GM18867 (cell line): ENCODE results near the gene FERMT1.

Experiments
- ATAC-seq: cut with Tn5 transposase; IDR thresholded peaks from one replicate; pipeline ENCODE4 v1.9.1; 2021; ENCODE audit warnings: mild to moderate bottlenecking, moderate library complexity; ENCODE audit not compliant: unreplicated experiment

FERMT1 gene, protein sequence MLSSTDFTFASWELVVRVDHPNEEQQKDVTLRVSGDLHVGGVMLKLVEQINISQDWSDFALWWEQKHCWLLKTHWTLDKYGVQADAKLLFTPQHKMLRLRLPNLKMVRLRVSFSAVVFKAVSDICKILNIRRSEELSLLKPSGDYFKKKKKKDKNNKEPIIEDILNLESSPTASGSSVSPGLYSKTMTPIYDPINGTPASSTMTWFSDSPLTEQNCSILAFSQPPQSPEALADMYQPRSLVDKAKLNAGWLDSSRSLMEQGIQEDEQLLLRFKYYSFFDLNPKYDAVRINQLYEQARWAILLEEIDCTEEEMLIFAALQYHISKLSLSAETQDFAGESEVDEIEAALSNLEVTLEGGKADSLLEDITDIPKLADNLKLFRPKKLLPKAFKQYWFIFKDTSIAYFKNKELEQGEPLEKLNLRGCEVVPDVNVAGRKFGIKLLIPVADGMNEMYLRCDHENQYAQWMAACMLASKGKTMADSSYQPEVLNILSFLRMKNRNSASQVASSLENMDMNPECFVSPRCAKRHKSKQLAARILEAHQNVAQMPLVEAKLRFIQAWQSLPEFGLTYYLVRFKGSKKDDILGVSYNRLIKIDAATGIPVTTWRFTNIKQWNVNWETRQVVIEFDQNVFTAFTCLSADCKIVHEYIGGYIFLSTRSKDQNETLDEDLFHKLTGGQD

DNA sequence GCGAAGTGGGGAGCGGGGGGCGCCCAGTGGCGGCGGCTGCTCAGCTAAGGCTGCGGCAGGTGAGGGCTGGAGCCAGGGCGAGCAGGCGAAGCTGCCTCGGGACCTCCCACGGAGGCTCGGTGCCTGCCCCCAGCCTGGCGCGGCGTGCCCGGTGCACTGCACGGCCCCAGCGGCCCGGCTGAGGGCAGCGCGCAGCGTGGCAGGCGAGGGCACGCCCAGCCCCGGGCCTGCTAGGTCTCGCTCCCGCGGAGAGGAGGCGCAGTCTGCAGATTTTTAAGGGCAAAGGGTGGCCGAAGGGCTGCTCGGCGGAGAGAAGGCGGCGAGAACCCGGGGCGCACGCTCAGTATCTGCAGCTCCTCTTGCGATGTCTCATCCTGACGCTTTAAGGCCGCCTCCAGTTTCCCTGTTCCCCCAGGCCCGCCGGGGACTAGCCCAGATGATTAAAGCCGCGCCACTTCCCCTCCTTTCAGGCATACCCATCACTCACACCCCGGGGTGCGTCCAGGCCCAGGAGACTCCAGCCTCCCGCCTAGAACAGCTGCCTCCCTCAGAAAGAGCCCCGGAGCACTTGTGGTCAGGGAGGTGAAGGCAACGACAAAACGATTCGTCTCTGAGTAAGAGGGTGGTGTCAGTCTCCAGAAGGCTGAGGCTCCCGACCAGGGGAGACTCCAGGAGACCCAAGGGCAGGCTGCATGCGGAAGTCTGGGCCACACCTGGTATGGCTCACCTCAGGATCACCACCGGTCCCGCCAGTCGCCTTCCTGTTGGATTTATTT, at the start of gene FERMT1:
FERMT1 (minus strand) TSS at position 158 of the 776 bp plus-strand sequence. CDS start 3,476 bp downstream, outside the sequence.
- peak; percentile 61 for ATAC-seq

GRCh38 chr20:6169251-6169650, 46.4 kb upstream of the FERMT1 start:
- no peak for ATAC-seq

GRCh38 chr20:6168204-6168603, 45.4 kb upstream of the FERMT1 start:
- no peak for ATAC-seq

GRCh38 chr20:6165346-6165745, 42.5 kb upstream of the FERMT1 start:
- no peak for ATAC-seq

DNA sequence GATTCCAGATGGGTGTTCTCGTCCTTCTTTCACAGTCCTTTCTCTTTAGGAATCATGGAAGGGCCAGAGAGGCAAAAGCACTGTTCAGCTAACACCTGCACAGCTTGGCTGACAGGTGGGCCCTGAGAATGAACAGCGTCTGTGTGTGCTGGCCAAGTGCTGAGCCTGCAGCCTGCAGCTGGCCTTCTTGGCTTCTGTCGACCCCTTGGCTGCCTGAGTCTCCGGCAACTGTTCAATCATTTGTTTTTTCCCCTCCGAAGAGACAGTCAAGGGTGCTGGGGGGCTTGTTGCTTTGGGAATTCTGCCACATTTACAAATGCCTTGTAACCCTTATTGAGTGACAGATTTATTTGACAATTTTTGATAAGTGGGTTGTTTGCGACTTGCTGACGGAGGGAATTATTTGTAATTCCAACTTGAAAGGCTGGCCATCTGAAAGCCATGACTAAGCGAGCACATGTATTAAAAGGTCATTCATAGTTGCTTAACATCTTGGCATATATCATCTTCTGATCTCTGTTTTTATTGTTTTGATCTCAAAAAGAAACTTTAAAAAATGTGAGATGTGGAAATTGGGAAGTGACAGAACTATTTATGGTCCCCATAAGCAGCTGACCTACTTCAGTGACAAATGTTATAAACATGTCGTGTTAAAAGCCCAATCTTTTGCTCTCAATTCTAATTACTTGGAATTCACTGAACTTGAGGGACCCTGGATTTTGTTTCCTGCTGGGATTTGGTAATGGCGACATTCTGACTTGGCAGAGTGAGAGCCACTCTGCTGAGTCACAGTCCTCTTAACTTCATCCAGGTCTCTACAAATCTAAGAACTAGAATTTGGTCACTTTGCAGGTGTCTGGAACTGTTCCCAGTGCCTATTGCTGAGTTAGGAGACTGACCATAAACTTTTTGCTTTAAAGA, 41.9 kb upstream of the FERMT1 start:
- no peak for ATAC-seq

DNA sequence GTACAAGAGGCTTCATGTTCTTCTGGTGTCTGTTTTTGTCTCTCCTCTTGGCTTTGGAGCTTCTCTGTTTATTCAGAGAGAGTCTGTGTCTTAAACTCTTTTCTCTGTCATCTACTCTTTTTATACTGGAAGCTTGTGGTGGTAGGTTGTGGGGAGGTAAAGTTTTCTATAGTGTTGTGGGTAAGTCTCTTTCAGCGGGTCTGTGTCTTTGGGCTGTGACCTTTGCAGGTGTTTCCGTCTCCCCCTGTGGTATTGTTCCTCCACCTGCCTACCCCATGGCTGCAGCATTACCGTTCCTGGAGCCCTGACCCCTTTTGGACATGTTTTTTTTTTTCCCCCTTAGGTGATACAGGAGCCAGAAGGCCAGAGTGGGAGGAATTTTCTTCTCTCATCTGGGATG, 37.9 kb upstream of the FERMT1 start:
- no peak for ATAC-seq

DNA sequence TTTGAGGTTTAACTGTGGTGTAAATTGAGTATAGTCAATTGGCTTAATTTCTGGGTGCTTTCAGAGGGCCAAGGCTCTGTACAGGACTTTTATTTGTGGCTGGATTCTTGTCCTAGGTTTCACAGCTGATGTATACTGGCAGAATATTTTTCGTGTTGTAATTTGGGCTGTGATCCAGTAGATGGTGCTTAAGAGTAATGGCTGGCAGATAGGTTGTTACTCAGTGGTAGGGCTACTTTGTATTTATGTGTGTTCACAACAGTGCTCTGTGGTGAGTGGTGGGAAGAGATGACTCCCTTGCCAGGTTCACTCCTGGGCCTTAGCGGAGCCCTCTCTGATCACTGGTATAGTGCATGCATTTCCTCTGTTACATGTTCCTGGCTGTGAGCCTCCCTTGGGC, 34.5 kb upstream of the FERMT1 start:
- ATAC-seq, result no peak

- ATAC-seq, result no peak
Measured at GRCh38 chr20:6152777-6153176, 29.9 kb upstream of the FERMT1 start.

- no peak for ATAC-seq
Measured at GRCh38 chr20:6148073-6148472, 25.2 kb upstream of the FERMT1 start.

GRCh38 chr20:6142348-6142993, 19.6 kb upstream of the FERMT1 start:
- peak; percentile 77 for ATAC-seq

GRCh38 chr20:6140947-6141346, 18.1 kb upstream of the FERMT1 start:
- no peak for ATAC-seq

- ATAC-seq, result no peak
Measured at GRCh38 chr20:6135347-6135746, 12.5 kb upstream of the FERMT1 start.

- ATAC-seq, result no peak
Measured at GRCh38 chr20:6134592-6134991, 11.8 kb upstream of the FERMT1 start.

DNA sequence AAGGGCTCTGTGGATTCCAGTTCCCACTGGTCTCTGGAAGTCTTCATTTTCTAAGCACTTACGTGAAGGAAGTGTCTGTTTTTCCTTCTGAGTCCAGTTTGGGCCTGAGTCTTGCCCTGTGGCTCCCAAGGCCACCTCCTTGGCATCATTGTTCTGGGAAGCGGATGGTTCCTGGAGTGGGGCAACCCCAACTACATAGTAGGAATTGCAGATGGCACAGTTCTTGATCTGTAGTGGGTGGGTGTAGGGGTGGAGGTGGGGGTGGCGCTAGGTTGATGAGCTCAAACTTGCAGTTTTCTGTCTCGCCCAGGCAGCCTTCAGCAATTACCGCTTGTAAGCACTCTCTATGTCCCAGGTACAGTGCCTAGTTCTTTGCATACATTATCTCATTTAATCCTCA, 7.2 kb upstream of the FERMT1 start:
- no peak for ATAC-seq

- no peak for ATAC-seq
Measured at GRCh38 chr20:6127825-6128224, 5.0 kb upstream of the FERMT1 start.

DNA sequence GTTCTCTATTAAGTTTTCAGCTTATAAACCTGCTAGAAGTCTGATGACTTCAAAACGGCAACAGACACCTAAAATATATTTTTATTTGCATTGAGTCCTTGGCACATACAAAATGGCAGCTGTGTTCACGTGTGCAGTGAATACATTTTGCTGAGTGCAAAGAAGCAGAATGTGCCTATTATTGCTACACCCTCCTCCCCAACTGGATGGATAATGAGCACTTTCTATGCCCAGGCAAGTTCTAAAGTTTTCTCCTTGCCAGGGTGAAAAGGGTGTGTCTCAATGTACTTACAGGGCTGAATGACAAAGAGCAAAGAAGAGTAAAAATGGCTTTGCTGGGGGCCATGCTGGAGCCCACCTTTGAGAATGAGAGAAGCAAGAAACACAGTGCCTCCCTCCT, 4.0 kb upstream of the FERMT1 start:
- ATAC-seq, result no peak

DNA sequence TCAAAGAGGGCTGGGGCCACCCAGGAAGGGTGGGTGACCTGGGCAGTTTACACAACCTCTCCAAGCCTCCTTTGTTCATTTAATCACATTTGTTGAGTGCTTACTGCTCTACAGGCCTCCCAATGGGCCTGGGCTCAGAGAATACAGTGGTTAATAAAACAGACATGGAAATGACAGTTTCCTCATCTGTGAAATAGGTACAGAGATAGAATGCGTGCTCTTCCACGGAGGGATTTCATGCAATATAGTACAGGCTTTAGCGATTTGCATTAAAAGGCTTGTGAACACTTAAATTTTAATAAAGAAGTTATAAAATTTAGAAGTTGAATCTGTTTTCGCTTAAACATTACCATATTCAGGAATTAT, 802 bp upstream of the FERMT1 start:
- no peak for ATAC-seq

- no peak for ATAC-seq
Measured at GRCh38 chr20:6122111-6122872, 538 bp downstream of the FERMT1 start.

DNA sequence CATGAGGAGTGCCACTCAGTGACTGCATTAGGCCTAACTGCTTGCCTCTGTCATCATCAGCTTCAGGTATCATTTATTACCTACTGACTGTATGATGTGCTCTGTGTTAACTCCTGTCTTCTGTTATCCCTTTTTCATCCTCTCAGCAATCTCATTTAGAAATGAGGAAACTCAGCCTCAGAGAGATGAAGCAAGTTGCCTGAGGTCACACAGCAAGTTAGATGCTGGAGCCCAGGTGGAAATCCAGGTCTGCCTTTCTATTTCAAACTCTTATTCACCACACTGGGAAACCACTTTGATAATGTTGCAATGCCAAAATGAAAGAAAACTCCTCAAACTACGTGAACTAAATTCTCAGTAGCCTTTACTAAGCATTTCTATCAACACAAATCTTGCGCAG, 1.3 kb downstream of the FERMT1 start:
- no peak for ATAC-seq
